GM21528 (cell line): ENCODE measurements around the gene RUNX2.
A peak's percentile ranks its signal among the peaks of the same experiment; 100 is the strongest.

ENCODE experiments used
- ATAC-seq: cut with Tn5 transposase; IDR thresholded peaks from one replicate; pipeline ENCODE4 v1.9.1; 2021; ENCODE audit warnings: mild to moderate bottlenecking, moderate library complexity; ENCODE audit not compliant: unreplicated experiment, low FRiP score

RUNX2 gene

DNA sequence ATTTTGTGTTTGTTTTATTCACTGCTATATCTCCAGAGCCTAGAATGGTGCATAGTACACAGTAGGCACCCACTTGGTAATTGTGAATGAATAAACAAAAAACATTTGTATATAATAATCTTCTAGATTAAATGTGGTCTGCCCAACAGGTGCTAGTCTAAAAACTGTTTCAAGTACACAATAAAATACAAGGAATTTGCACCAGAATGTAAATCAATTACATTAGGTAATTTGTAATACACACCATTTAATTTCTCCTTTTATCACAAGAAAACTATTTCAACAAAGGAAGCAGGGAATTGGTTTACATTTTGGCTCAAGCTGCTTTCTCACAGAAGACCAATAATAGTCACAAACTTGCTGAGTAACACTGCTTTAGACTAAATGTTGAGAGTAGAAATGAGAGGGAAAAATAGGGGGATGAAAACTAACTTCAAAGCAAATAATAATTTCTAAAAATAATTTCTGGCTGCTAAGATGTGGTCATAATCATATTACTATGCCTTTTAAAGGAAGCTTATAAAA, 22.1 kb downstream of the RUNX2 start:
- no peak for ATAC-seq

DNA sequence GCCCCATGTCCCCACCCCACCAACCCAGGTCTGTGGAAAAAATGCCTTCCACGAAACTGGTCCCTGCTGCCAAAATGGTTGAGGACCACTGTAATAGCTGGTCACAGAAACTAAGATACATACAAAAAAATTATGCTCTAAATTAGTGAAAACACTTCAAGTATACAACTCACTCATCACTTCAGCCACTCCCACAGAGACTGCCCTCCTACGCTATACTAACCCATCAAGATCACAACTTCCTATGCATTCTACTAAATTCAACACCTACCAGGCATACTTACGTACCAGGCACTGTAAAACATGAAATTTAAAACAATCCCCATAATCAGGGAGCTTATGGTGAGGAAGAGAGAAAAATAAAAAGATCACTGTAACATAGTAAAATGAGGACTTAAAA, 22.9 kb downstream of the RUNX2 start:
- ATAC-seq, result no peak

DNA sequence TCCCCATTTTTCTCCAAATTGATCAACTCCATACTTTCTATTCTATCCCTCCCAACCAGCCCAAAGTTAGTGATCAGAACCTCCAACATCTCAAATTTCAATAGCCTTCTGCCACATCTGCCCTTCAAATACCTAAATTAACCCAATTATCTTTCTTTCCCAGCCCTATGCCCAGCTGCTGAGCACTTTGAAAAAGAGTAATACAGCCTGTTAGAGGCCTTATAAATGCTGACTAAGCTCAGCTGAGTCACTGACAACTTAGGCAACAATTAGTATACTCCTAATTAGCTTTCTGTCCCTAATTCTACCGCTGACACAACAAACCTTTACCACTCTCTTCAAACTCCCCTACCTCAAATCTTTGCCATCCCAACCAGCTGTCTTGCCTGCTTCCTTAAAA, 23.5 kb downstream of the RUNX2 start:
- ATAC-seq, result no peak

DNA sequence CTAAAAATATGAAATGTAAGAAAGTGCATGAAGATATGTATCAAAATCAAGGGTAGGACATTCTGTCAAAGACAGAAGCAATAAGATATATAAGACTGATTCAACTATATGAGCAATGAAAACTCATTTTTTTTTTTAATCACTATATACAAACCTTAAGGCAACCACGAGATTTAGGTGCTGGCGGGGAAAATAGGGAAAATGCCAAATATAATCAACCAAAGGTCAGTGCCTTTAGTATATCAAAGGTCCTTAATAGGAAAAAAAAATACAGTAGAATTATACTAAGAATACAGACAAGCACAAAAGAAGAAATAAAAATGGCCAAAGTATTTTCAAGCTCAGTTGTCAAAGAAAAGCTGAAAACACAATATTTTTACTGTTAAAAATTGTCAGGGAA, 25.5 kb downstream of the RUNX2 start:
- no peak for ATAC-seq

DNA sequence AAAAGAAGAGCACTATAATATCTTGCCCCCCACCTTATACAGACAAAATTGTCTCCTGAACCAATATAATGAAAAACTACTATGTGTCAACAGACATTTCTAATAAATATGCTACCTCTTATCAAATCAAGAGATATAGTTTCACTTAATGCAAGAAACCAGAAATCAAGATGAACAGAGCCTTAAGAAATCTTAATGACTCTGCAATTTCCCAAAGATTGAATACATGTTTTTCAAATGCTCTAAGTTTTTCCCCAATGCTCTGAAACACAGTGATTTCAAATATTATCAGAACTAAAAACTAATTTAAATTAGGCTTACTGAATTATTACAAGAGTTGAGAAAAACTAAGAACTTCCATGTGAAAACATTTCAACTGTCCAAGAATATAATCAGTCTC, 36.3 kb downstream of the RUNX2 start:
- no peak for ATAC-seq

DNA sequence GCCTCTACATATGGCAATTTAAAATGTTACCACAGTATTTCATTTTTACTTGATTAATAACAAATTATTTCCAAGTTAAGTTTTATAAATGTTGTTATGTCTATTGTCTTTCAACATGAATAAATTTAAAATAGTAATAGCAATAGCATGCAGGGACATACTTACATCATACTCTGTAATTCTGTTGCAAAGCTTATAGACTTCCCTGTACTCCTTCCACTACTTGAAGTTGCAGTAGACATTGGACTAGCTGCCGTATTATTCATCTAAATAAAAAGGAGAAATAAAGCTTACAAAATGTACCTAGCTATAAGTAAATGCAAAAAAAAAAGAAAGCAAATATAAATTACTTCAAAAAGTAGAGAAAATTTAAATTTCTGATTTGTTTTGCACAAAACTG, 36.9 kb downstream of the RUNX2 start:
- no peak for ATAC-seq

DNA sequence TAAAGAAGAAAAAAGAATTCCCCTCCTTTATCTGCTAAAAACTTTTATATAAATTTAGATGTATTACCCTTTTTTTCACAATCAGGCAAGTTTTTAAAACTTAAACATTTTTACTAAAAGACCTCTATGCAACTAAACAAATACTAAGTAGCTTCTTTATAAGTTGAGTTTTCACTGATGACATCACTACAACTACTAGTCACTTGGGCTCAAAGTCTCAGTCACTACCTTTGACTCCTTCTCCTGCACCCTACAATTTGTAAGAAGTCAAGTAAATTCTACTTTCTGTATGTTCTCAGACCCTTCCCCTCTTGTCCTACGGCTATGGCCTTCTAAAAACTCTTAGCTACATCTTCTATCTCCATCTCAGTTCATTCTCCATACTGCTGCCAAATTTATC, 38.4 kb downstream of the RUNX2 start:
- no peak for ATAC-seq

DNA sequence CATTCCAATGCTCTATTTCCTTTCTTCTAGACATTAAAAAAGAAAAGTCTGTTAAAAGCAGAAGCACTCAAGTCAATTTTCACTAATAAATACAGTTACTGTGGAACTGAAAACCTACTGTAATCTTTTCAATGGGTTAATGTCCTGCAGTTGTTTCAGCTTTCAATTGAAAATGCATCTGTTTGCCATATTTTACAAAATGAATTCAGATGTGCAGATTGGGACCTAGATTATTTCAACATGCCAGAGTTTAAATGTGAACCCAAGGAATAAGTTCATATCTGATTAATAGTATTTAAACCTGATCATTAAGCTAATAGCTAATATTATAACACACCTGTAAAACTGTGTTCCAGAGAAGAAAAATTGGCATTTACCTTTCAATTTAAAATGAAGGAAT, 39.9 kb downstream of the RUNX2 start:
- no peak for ATAC-seq

DNA sequence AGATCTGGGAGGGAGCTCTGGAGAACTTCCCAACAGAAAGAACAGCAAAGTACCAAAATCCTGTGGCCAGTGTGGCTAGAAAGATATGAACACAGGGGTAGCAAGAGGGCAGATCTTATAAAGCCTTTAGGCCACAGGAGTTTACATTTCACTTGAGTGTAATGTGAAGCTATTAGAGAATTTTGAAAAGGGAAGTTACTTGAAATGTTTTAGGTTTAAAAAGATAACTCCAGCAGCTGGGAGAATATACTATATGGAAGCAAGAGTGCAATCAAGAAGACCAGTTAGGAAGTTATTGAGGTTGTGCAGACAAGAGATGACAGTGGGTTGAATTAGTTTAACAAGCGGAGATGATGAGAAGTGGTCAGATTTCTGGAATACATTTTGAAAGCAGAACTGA, 41.7 kb downstream of the RUNX2 start:
- no peak for ATAC-seq

DNA sequence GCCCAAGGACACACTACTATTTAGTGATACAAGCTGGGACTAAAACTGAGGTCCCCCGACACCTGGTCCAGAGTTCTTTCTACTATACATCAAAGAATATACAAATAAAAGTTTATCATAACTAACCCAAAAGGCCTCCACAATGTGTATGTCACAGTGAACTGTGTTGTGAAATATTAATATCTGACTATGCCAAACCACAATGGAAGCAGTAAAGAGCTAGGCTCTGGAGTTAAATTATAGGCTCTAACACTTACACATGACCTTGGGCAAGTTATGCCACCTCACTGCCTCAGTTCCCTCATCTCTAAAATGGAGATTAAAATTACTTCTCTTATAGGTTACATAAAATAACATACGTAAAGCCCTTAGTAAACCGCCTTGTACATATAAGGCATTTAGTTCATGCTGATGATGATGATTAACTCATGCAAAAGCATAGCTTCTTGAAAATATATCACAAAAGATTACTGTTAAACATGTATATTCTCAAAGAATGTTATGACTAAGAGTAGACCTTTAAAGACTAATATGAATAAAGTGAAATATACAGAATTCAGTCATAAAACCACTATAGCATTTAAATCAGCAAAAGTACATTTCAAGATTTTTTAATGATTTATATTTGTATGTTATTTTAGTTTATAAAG, 43.9 kb downstream of the RUNX2 start:
- ATAC-seq, result no peak

DNA sequence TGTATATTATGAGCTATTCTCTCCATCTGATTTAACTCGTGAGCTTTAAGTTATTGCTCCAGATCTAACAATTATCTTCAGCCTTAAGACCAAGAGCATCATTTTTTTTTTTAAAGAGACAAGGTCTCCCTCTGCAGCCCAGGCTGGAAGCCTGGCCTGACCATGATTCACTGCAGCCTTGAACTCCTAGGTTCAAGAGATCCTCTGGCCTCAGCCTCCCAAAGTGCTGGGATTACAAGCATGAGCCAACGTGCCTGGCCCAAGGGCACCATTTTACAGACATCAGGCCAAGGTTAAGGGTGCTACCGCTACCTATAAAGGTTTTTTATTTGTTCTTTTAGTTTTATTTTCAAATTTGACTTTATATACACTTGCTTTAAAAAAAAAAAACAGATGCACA, 47.3 kb downstream of the RUNX2 start:
- ATAC-seq, result no peak

DNA sequence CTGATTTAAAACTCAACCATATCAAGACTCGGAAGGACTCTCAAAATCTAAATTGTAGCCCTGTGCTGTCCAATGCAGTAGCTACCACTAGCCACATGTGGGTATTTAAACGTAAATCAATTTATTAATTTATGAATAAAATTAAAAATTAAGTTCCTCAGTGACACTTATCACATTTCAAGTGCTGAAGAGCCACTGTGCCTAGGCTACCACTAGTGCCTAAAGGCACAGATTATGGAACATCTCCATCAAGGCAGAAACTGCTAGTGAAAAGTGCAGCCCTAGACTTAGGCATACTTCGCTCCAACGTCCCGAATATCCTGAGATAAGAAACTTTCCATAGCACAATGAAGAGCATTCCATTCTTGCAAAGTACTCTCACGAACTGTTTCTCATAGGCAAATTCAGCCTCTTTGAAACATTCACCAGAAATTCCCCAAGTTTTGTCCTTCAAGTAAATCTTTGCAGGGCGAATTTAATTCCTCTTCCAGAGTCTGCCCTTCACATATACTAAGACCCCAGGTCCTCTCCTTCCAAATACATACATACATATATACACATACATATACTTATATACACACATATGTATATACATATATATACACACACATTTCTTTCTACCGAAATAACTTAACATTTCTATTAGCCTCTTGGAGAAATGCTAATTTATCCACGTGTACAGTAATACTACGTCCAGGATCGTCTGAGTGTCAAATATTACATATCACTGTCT, 48.3 kb downstream of the RUNX2 start:
- no peak for ATAC-seq

DNA sequence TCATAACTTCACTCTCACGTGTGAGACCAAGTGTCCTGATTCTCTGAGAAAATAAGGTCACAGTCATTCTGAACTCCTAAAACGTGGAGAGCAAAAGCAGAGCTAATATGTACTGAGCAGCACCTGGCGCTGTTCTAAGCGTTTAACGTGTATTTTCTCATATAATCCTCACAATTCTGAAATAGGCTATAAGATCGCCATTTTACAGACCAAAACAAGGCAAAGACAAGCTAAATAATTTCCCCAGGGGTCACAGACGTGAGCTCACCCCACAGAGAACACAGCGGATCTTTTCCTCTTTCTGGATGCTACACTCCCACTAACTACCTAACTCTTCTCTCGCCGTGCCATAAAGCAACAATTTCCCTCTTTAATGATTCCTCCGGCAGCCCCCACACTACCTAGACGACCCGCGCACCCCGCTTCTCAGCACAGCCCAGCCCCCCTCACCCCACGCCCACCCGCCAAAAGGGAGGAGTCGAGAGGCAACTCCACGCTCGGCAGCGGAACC, 49.0 kb downstream of the RUNX2 start:
- ATAC-seq, result peak; percentile 1

DNA sequence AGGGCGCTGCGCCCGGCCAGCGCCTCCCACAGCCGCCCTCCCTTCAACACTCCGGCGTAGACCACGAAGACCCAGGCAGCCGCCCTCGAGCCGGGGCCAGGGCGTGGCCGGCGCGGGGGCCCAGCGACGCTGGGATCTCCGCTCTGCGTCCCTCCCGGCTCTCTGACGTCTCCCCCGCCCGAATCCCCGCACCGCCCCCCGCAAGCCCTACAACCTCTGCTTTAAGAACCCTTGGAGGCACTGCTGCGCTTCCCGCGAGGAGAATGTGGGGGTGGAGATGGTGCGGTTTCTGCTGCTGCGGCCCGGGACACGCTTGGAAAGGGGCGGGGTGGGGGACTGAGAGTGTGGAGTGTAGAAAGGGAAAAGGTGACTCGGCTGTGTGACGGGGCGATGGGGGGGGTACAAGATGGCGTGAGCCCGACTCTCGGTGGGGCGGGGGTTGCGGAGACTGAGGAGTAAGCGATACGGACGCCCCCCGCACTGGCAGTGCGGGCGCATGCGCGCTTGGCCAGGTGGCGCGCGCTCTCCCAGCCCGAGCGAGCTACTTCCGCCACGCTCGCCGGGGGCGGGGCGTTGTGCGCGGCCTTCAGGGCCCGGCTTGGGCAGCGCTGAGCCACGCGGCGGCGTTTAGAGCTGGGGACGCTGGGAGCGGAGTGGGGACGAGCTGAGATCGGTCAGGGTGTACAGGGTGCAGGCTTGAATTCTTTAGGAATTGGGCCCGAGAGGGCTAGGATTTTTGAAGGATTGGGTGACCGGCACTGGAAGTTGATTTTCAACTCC, 49.6 kb downstream of the RUNX2 start, which contains the start of gene SUPT3H:
Gene SUPT3H, minus strand, starts transcription at position 381 of the 780 bp plus-strand sequence.
- peak; percentile 93 for ATAC-seq

DNA sequence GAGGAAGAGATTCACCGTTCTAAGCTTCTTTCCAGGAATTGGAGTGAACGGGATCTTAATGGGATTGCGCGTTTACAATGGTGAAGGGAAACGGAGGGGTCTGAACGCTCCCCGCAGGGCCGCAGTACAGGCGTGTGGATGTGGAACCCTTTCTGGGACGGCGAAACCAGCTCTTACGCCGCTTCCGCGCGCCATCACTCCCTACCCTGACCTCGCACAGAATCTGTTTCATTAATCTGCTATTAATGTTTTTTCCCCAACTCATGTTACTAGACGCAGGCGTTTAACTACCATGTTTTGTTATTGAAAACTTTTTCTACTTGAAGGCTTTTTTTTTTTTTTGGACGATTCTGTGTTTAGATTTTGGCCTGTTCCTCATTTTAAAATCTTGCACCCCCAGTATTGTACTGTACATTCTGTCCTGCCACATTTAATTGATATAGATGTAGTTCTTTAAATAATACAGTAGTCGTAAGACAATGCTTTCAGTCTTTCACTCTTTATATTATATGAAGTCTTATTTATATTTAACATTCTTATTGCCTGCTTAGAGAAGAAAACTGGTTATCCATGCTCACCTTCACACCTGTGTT, 50.3 kb downstream of the RUNX2 start:
- ATAC-seq, result peak; percentile 40

DNA sequence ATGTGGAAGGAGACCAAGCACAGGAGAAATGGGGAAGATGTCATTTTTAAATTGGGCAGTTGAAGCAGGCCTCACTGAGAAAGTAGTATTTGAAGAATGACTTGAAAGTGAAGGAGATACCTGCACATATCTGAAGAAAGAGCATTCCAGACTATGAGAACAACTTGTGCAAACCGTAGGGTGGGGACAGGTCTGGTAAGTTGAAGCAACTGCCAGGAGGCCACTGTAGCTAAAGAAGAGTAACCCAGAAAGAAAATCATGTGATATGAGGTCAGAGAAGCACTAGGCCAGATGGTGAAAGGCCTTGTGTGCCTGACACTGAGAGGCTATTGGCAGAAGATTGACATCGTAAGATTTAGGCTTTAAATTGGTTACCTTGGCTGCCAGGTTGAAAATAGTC, 54.3 kb downstream of the RUNX2 start:
- ATAC-seq, result no peak

DNA sequence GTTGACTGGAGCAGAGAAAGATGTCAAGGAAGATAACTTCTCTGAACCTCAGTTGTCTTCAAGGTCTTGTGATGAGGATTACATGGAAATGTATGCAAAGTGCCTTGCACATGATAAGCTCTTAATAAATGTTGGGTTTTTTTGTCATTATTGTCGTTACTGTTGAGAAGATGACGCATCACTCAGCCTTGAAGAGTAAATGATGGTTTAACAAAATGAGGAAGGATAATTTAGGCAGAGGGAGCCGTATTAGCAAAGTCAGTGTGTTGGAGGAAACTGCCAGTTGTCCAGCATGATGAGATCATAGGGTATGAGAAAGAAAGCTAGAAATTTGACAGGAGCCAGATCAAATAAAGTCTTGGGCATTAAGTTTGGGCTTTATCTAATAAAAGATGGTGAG, 58.4 kb downstream of the RUNX2 start:
- ATAC-seq, result no peak

DNA sequence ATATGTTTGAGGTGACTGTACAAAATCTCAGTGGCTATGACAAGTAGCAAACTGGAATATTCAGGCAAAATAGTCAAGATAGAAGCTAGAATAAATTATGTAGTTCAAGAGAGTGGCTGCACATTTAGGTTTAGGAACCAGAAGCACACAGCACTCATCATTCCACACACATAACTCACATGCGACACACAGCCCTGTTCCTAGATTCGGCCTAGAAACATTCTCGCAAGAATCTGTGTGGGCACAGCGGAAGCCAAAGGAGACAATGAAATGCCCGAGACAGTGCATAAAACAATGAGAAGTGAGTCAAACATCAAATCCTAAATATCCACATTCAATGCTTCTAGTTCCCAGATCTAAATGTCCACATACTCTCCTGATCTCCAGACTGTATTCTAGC, 59.1 kb downstream of the RUNX2 start:
- no peak for ATAC-seq

DNA sequence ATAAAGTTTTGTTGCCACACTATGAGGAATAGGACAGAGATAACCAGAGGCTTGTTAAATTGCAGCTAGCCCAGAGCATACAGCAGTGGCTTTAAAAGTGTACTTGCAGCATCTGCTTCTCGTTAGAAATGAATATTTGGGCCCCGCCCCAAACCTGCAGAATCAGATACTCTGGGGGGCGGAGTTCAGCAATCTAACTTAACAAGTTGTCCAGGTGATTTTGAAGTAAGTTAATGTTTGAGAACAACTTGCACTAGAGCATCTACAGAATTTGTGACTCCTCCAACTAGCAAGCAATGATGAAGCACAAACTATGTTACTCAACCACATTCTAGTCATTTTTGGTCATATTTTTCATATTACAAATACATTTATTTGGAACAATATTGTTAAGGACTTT, 60.2 kb downstream of the RUNX2 start:
- ATAC-seq, result no peak

DNA sequence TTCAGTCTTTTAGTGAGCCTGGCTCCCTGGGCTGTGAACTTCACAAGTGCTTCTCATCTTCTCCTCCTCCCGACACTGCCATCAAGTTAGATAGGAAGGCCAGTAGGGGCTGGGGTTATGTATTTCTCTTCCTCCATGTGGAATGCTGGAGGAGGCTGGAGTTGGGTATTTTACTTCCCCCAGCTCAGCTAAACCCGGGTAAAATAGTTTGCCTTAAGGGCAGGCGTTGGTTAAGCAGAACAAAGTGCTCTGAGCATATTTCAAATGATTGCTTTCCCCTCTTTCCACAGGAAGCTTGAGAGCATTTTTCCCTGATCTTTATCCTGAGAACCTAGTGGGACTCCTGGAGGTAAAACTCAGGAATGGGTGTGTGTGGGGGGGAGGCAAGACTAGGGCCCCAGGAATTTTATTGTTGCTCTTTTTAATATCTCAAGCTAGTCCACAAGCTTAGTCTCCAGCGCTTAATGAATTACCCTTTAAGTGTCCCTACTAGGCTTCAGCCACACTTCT, 66.5 kb downstream of the RUNX2 start:
- ATAC-seq, result no peak
